HG03066 (cell line): Measurements from ENCODE around the gene SIN3A.
"Not testable (repeated sequence)": the region's sequence is repeated elsewhere in the genome, so short reads cannot be mapped to it uniquely, and the experiment has no call there.

Source experiments
- ATAC-seq: cut with Tn5 transposase; IDR thresholded peaks from one replicate; pipeline ENCODE4 v1.9.1; 2021; ENCODE audit warnings: low read depth; ENCODE audit not compliant: unreplicated experiment

SIN3A gene

DNA sequence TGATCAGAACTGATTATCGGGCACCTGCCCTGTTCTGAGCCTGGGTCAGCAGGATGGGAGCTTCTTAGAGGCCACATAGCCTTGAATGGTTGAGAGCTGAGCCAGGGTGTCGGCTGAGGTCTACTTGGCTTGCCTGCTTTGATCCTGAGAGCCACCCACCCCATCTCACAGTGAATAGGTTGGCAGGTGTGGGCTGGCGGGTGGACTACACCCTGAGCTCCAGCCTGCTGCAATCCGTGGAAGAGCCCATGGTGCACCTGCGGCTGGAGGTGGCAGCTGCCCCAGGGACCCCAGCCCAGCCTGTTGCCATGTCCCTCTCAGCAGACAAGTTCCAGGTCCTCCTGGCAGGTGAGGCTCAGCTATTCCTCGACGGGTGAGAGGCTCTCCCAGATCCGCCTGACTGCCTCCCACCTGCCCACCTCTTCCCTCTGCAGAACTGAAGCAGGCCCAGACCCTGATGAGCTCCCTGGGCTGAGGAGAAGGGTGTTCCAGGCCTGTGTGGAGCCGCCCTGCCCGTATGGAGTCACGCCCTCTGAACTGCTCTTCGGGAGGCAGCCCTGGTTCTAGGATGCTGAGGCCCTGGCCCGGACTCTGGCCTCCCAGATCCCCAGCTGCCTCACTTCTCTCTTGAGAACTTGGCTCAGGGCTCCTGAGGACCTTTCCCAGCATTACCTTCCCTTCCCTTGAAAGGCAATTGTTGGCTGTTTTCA is 111.8 kb downstream of the SIN3A start:
- ATAC-seq = no peak

GRCh38 chr15:75338661-75339240 is 112.7 kb downstream of the SIN3A start:
- ATAC-seq = no peak

- no peak for ATAC-seq
These were observed 115.7 kb downstream of the SIN3A start, which contains the start of gene COMMD4 for GRCh38 chr15:75335705-75336355. TSS of gene COMMD4 (plus strand) at chr15:75336063. CDS start at chr15:75336090, 27 bp downstream.

DNA sequence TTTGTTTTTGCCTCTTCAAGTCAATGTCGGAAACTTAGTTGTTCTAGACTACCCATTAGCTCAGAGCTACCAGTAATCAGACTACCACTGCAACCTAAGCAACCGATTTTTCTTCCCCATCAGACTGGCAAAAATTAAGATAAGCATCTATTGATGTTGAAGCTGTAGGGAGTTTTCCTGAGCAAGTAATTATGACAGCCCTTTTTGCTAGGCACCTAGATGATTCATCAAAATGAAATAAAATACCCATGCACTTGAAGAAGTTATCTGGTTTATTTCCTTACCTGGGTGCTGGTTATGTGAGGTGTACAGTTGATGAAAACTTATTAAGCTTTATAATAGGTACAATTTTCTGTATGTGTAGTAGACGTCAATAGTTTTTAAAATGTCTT is 116.2 kb downstream of the SIN3A start:
- ATAC-seq = no peak

GRCh38 chr15:75333654-75334419 is 117.7 kb downstream of the SIN3A start:
- not testable (repeated sequence) for ATAC-seq

GRCh38 chr15:75332093-75332492 is 119.4 kb downstream of the SIN3A start:
- not testable (repeated sequence) for ATAC-seq

GRCh38 chr15:75329571-75329970 is 121.9 kb downstream of the SIN3A start:
- no peak for ATAC-seq

- no peak for ATAC-seq
These were observed 122.8 kb downstream of the SIN3A start for GRCh38 chr15:75328493-75329314.

DNA sequence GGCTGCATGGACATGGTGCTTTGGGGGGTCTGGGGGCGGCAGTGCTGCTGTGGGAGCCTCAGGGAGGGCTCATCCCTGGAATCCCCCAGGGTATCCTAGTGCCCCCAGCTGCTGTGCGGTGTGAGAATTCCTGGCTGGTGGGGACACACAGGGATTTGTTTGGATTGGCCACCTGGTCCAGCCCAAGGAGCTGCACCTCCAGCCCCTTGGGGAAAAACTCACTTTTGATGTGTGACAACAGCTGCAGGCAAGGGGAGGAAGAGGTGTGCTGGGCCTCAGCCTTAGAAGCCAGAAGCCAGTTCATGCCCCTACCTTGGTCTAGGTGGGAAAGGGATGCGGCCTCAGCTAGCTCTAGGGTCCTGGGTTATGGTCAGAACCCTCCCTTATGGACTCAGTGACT is 124.0 kb downstream of the SIN3A start:
- ATAC-seq = no peak

DNA sequence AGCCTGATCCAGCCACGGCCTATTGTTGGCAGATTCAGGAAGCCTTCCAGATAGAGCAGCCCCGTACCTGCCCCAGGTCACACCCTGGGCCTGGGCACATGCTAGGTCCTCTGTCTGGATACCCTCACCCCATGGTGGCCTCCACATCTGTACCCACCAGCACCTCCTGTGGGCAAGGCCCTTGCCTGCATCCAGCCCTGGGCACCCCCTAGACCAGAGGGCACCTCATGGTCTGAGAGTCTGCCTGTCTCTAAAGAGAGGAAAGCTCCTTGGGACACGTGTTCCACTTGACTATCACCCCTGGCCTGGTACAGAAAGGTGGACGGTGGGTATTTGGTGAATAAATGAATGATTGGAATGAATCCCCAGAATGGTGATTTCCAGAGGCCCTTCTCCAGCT is 124.5 kb downstream of the SIN3A start:
- ATAC-seq = no peak

- no peak for ATAC-seq
These were observed 125.6 kb downstream of the SIN3A start for GRCh38 chr15:75325922-75326321.

- ATAC-seq = no peak
These were observed 129.8 kb downstream of the SIN3A start for GRCh38 chr15:75321711-75322110.
